Activated naive CD4-positive, alpha-beta T cell treated with anti-CD3 and anti-CD28 coated beads, Interleukin-2, amount 50 U/mL, for 72 hours (primary cell): ENCODE measurements around the gene PDGFA. TPM values are rescaled to one million over a fixed set of nuclear protein-coding genes. Genes with fewer than 3 reads are reported as not detected.

Source experiments
- total RNA-seq, 2 donors: library from RNA; stranded (reverse); gene quantifications; one replicate each; pipeline ENCODE4 v1.2.3, GENCODE V29; 2022

The PDGFA gene
- total RNA-seq, 2 donors from 2014 or later: 8.4 to 11.7 TPM

Other genes starting within 250 kb of the PDGFA start
- gene FOXL3, start 229.7 kb downstream of the PDGFA start, total RNA-seq: not detected
- gene DNAAF5, start 206.9 kb upstream of the PDGFA start, total RNA-seq: 10 to 100 TPM; 10.7 to 40.4 TPM
- gene PRKAR1B, start 207.4 kb upstream of the PDGFA start, total RNA-seq: 10 to 100 TPM; 12.1 to 54.1 TPM